Activated CD8-positive, alpha-beta T cell treated with anti-CD3 and anti-CD28 coated beads, Interleukin-2, amount 10 ng/mL, durations not matched to agents 7 days and 5 days (primary cell): ENCODE results near the gene AFAP1. TPM values are rescaled to one million over a fixed set of nuclear protein-coding genes. Genes with fewer than 3 reads are reported as not detected.

Source experiments
- ATAC-seq: fragments of 150-1000 bp; cut with Tn5 transposase; one replicate; pipeline ENCODE4 v1.10.0; 2021; ENCODE audit warnings: moderate library complexity
- CTCF ChIA-PET: fragments of 350-600 bp; sonication (Branson Sonifier 250); formaldehyde crosslinking; loops from one replicate; lab custom pipeline; 2021; ENCODE audit warnings: antibody characterized with exemption; lab: Charles Lee
- POLR2A ChIA-PET: fragments of 350-600 bp; sonication (Branson Sonifier 250); formaldehyde crosslinking; loops from one replicate; lab custom pipeline; 2021; ENCODE audit warnings: antibody characterized with exemption; lab: Charles Lee
- DNase-seq: peaks from one replicate; pipeline ENCODE4 v3.0.0-alpha.2; 2020
- H3K27ac Mint-ChIP-seq: one replicate; pipeline ENCODE4 v1.8.0; 2021; ENCODE audit warnings: mild to moderate bottlenecking, mixed read lengths
- H3K27me3 Mint-ChIP-seq: one replicate; pipeline ENCODE4 v1.8.0; 2021; ENCODE audit warnings: low read depth, mixed read lengths
- H3K36me3 Mint-ChIP-seq: one replicate; pipeline ENCODE4 v1.8.0; 2021; ENCODE audit warnings: low read depth, mixed read lengths
- H3K4me1 Mint-ChIP-seq: one replicate; pipeline ENCODE4 v1.8.0; 2021; ENCODE audit warnings: low read depth, mixed read lengths
- H3K4me3 Mint-ChIP-seq: one replicate; pipeline ENCODE4 v1.8.0; 2021; ENCODE audit warnings: mild to moderate bottlenecking, mixed read lengths
- H3K9me3 Mint-ChIP-seq: one replicate; pipeline ENCODE4 v1.8.0; 2022; ENCODE audit warnings: mixed read lengths; ENCODE audit not compliant: insufficient read depth
- total RNA-seq, 2 experiments: library from RNA; stranded (reverse); gene quantifications; one replicate each; pipeline ENCODE4 v1.2.3, GENCODE V29; 2021

Gene AFAP1
- total RNA-seq, 2 experiments from 2014 or later, result 5.3 to 6.2 TPM

DNA sequence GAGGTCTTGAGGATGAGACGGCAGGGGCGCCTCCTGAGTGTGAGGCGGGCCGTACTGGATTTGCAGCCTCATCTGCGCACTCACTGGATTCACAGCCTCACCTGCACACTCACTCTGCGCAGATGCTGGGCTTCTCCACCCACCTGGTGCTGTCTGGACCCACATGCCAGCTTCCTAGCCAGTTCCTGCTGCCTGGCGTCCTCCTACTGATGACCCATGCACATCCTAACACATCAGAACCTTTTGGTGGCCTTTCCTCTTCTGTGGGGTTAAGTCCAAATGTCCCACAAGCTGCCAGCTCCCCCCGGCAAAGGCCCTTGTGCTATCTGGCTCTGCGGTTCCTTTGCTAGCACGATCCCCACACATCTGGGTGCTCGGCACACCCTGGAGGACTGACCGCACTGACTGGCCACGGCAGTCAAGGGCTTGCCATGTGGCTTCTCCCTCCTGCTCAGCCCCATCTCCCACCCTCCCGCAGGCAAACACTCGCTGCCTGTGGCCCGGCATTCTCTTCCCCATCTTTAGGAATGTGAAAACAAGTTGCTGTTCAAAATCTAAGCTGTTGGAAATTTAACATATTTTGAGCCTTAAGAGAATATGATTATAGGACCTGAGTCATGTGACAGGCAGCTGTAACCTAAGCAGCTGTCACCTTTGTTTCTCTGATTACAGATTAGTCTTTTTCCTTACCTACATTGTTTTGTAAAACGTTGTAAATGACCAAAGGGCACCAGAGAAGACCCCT, 39.4 kb upstream of the AFAP1 start:
- ChIA-PET POLR2A (no interaction called here), CTCF (interaction anchor here (0.8 to 1.0 kb wide), 2 partner anchors 177 kb away, joined by 3 to 4 read pairs; no protein-coding TSS in a partner anchor)
- peaks cover 2% of the 10 kb centered on the region for H3K27me3 Mint-ChIP-seq
- H3K9me3 Mint-ChIP-seq, result no peaks in the 10 kb centered on the region
- no peaks in the 10 kb centered on the region for H3K4me1 Mint-ChIP-seq
- no peak overlapping the region for H3K4me3 Mint-ChIP-seq
- no peak for DNase-seq
- no peaks in the 10 kb centered on the region for H3K36me3 Mint-ChIP-seq
- H3K27ac Mint-ChIP-seq, result no peak overlapping the region
- ATAC-seq, result no peak

DNA sequence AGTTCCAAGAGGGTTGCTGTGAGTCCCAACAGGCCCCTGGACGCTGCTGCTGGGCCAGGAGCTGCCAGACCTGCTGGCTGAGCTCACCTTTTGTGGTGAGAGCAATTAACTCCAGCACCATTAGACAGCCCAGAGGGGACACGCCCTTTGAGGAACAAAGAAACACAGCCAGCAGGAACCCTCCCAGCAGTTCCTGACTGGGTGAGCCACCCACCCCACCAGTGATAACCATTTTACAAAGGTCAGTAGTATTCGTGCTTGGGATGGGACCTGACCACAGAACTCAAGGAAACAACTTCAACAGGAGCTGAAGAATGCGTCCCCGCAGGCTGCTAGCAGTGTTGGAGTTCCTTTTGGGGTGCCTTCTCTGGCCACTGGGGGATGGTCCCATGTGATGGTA, 38.8 kb upstream of the AFAP1 start:
- Mint-ChIP-seq H3K4me3 (no peak overlapping the region), H3K4me1 (no peaks in the 10 kb centered on the region), H3K27ac (no peak overlapping the region), H3K9me3 (no peaks in the 10 kb centered on the region), H3K36me3 (no peaks in the 10 kb centered on the region), H3K27me3 (peaks cover 2% of the 10 kb centered on the region)
- DNase-seq, result no peak
- ATAC-seq, result no peak
- CTCF ChIA-PET, result interaction anchor here (1.0 to 1.3 kb wide), 3 partner anchors 8 to 176 kb away, joined by 3 to 4 read pairs (median 4); no protein-coding TSS in a partner anchor
- POLR2A ChIA-PET, result no interaction called here

DNA sequence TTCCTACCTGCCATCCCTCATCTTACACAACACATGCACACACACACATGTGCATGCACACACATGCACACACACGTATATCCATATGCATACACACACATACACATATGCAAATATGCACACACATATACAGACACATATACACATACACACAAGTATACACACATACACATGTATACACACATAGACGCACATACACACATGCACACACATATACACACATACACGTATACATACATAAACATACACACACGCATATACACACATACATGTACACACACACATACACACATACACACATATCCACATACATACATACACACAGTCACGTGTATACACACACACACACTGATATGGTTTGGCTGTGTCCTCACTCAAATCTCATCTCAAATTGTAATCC, 37.0 kb upstream of the AFAP1 start:
- no peak for DNase-seq
- H3K4me1 Mint-ChIP-seq, result peaks cover 9% of the 10 kb centered on the region

DNA sequence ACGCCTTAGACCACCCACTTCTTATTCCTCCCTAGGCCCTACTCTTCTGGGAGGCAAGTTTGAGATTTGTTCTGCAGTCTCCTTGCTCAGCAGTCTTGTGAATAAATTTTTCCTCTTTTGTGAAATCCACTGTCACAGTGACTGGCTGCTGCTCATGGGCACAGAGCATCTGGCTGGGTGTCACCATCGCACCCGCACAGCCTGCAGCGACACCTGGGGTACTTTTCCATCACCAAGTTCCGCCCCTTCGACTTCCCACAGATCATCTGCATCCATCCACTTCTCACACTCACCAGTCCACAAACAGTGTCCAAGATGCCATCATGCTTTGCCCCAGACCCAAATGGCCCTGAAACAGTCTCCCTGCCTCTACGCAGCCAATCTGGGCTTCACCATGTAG, 36.4 kb upstream of the AFAP1 start:
- Mint-ChIP-seq H3K36me3 (peaks cover 4% of the 10 kb centered on the region), H3K27me3 (no peaks in the 10 kb centered on the region), H3K9me3 (no peaks in the 10 kb centered on the region), H3K27ac (no peak overlapping the region), H3K4me1 (peaks cover 16% of the 10 kb centered on the region), H3K4me3 (no peak overlapping the region)
- ChIA-PET POLR2A (no interaction called here), CTCF (interaction anchor here (1.3 kb wide), 1 partner anchor 10 kb away, joined by 4 read pairs; no protein-coding TSS in a partner anchor)
- ATAC-seq (no peak), DNase-seq (no peak)

More for the DNA sequence above, 37.0 kb upstream of the AFAP1 start:
- H3K9me3 Mint-ChIP-seq, result no peaks in the 10 kb centered on the region
- ChIA-PET POLR2A (no interaction called here), CTCF (no interaction called here)
- H3K27ac Mint-ChIP-seq, result no peak overlapping the region
- H3K4me3 Mint-ChIP-seq, result no peak overlapping the region
- H3K36me3 Mint-ChIP-seq, result peaks cover 4% of the 10 kb centered on the region
- H3K27me3 Mint-ChIP-seq, result no peaks in the 10 kb centered on the region
- no peak for ATAC-seq

DNA sequence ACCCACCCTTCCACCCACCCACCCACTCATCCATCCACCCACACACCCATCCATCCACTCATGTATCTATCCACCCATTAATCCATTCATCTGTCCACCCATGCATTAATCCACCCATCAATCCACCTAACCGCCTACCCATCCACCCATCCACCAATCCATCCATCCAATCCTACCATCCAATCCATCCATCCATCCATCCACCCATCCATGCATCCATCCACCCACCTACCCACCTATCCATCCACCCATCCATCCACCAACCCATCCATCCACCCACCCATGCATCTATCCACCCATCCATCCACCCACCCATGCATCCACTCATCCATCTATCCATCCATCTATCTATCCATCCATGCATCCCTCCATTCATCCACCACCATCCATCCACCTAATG, 34.8 kb upstream of the AFAP1 start:
- H3K4me1 Mint-ChIP-seq, result peaks cover 32% of the 10 kb centered on the region
- H3K36me3 Mint-ChIP-seq, result peaks cover 6% of the 10 kb centered on the region
- no peak for DNase-seq
- ChIA-PET CTCF (no interaction called here), POLR2A (no interaction called here)
- H3K27ac Mint-ChIP-seq, result no peak overlapping the region
- ATAC-seq, result no peak
- no peaks in the 10 kb centered on the region for H3K27me3 Mint-ChIP-seq
- no peak overlapping the region for H3K4me3 Mint-ChIP-seq
- H3K9me3 Mint-ChIP-seq, result no peaks in the 10 kb centered on the region

DNA sequence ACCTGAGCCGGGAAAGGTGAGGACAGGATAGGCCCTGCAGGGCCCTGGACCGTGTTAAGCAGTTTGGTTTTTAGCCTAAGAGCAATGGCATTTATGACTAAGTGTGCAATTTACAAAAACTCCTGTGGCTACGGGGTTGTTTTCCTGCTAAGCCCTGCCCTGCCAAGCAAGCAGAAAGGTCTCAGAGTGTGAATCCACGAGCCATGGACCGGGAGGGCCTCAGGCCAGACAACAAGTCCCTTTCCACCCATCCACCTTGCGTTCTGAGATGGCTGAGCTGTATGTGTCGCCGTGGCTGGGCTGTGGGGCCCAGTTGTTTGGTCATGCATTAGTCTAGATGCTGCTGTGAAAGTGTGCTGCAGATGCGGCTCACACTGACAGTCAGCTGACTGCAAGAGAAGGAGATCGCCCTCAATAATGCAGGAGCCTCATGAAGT, 33.9 kb upstream of the AFAP1 start:
- Mint-ChIP-seq H3K36me3 (peaks cover 6% of the 10 kb centered on the region), H3K27ac (no peak overlapping the region), H3K4me3 (no peak overlapping the region), H3K9me3 (no peaks in the 10 kb centered on the region), H3K4me1 (peaks cover 37% of the 10 kb centered on the region), H3K27me3 (no peaks in the 10 kb centered on the region)
- CTCF ChIA-PET, result no interaction called here
- DNase-seq (no peak), ATAC-seq (no peak)
- POLR2A ChIA-PET, result no interaction called here

DNA sequence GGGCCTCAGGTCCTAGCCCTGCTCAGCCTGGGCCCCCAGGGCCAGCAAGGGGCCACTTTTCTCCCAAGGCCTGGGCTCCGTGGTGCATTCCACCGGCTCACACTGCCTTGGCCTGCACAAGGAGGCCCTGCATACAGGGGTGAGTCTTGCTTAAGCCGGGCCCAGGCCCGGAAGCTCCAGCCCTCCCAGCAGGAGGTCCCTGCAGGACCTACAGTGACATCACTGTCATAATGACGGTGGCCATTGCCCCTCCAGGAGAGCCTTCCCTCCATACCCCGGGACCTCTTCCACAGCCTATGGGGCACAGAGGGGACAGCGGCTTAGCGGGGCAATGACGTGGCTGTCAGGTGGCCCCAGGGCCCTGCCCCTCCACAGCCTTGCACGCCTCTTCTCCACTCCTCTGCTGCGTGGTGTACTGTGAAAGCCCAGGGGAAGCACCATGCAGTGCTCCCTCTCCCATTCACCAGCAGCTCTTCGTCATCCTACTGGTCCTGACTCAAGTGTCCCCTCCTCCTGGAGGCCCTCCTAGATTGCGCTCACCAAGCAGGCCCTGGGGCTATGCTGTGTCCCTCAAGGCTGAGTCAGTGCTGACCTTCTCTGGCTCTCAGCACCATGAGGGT, 32.3 kb upstream of the AFAP1 start:
- peaks cover 7% of the 10 kb centered on the region for H3K36me3 Mint-ChIP-seq
- no peaks in the 10 kb centered on the region for H3K9me3 Mint-ChIP-seq
- POLR2A ChIA-PET, result no interaction called here
- no peak for ATAC-seq
- no peak for DNase-seq
- H3K4me1 Mint-ChIP-seq, result peaks cover 52% of the 10 kb centered on the region
- peak overlapping the region; percentile 94 for H3K27ac Mint-ChIP-seq
- no peaks in the 10 kb centered on the region for H3K27me3 Mint-ChIP-seq
- peak overlapping the region; percentile 33 for H3K4me3 Mint-ChIP-seq
- CTCF ChIA-PET, result no interaction called here

- Mint-ChIP-seq H3K27me3 (no peaks in the 10 kb centered on the region), H3K4me1 (peaks cover 52% of the 10 kb centered on the region), H3K9me3 (no peaks in the 10 kb centered on the region), H3K27ac (peak overlapping the region; percentile 94), H3K36me3 (peaks cover 7% of the 10 kb centered on the region), H3K4me3 (peak overlapping the region; percentile 80)
- no peak for ATAC-seq
- ChIA-PET CTCF (no interaction called here), POLR2A (interaction anchor here (0.6 to 1.3 kb wide), 3 partner anchors 16 to 152 kb away, joined by 3 to 4 read pairs (median 4); no protein-coding TSS in a partner anchor)
- DNase-seq, result no peak
Measured at GRCh38 chr4:7971159-7971631, 31.5 kb upstream of the AFAP1 start.

DNA sequence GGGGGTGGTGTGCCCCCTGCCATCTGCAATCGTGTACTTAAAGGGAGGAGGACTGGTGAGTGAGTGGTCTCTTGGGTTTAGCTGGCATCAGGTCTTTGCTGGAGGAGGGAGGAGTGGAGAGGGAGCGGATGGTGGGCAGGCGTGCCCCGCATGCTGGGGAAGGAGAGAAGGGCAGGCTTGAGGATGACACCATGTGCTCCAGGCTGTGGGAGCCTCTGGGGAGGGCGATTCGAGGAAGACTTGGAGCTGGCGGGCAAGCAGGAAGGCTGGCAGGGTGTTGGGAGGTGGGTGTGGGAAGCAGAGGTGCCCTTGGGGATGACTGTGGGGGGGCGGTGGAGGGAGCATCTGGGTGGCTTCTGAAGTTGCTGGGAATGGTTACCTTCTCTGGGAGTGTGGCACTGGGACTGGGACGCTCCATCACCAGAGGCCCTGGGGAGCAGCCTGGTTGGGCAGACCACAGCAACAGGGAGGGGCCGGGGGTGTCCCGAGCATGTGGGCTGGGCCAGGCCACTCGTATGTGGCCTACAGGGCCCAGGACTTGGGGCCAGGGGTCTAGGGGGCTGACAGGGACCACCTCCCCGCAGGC, 30.8 kb upstream of the AFAP1 start:
- ChIA-PET CTCF (interaction anchor here (1.0 kb wide), 1 partner anchor 168 kb away, joined by 3 read pairs; no protein-coding TSS in a partner anchor), POLR2A (interaction anchor here (1.0 to 1.3 kb wide), 3 partner anchors 16 to 32 kb away, joined by 3 to 4 read pairs (median 3); no protein-coding TSS in a partner anchor)
- no peaks in the 10 kb centered on the region for H3K9me3 Mint-ChIP-seq
- H3K27ac Mint-ChIP-seq, result peak overlapping the region; percentile 94
- no peak for DNase-seq
- ATAC-seq, result no peak
- peak overlapping the region; percentile 80 for H3K4me3 Mint-ChIP-seq
- H3K4me1 Mint-ChIP-seq, result peaks cover 52% of the 10 kb centered on the region
- peaks cover 7% of the 10 kb centered on the region for H3K36me3 Mint-ChIP-seq
- no peaks in the 10 kb centered on the region for H3K27me3 Mint-ChIP-seq

DNA sequence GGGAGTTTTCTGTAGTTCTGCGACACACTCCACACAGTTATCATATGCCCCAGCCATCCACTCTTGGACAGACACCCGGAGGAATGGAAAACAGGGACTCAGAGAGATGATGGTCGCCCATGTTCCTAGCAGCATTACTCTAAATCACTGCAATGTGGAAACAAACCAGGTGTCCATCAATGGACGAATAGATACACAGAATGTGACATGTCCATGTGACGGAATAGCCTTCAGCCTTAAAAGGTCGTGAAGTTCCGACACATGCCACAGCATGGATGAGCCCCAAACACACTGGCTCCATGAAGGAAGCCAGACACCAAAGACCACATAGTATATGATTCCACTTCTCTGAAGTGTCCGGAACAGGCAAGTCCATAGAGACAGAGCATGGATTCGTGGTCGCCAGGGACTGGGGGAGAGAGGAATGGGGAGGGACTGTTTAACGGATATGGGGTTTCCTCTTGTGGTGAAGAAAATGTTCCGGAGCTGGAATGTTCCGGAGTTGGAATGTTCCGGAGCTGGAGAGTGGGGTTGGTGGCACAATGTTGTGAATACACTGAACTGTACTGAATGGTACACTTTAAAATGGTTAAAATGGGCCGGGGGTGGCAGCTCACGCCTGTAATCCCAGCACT, 28.7 kb upstream of the AFAP1 start:
- Mint-ChIP-seq H3K27me3 (peaks cover 2% of the 10 kb centered on the region), H3K4me3 (peak overlapping the region; percentile 8), H3K36me3 (peaks cover 7% of the 10 kb centered on the region), H3K4me1 (peaks cover 67% of the 10 kb centered on the region), H3K27ac (peak overlapping the region; percentile 64), H3K9me3 (no peaks in the 10 kb centered on the region)
- ChIA-PET CTCF (interaction anchor here (0.8 to 2.1 kb wide), 4 partner anchors 19 to 166 kb away, joined by 3 to 11 read pairs (median 4); no protein-coding TSS in a partner anchor), POLR2A (no interaction called here)
- ATAC-seq (no peak), DNase-seq (no peak)

GRCh38 chr4:7967501-7968261, 28.0 kb upstream of the AFAP1 start:
- Mint-ChIP-seq H3K27ac (no peak overlapping the region), H3K36me3 (peaks cover 7% of the 10 kb centered on the region), H3K4me1 (peaks cover 71% of the 10 kb centered on the region), H3K27me3 (peaks cover 2% of the 10 kb centered on the region), H3K4me3 (no peak overlapping the region), H3K9me3 (no peaks in the 10 kb centered on the region)
- no peak for DNase-seq
- ATAC-seq, result no peak
- ChIA-PET CTCF (interaction anchor here (0.8 to 2.1 kb wide), 6 partner anchors 19 to 206 kb away, joined by 3 to 11 read pairs (median 4); no protein-coding TSS in a partner anchor), POLR2A (no interaction called here)
